Tibial artery (tissue), 4 donors: ENCODE measurements around the gene APIP.
A peak's percentile ranks its signal among the peaks of the same experiment; 100 is the strongest.

Experiments used
- DNase-seq, 2 donors: peaks; one replicate each; pipeline ENCODE4 v3.0.0-alpha.2; 2019
- H3K27ac ChIP-seq, 2 donors: fragments of 200-600 bp; sonication (generic) in 1 of 2; 1 replicate in 1 of 2; 2 replicates in 1 of 2; pipeline ENCODE4 v1.5.1; 2018 to 2019; ENCODE audit warnings: mild to moderate bottlenecking in 1 of 2
- H3K27me3 ChIP-seq, 2 donors: fragments of 200-600 bp; sonication (generic) in 1 of 2; one replicate each; pipeline versions ENCODE4 v1.5.1 to v1.6.0; 2016 to 2019
- H3K36me3 ChIP-seq, 3 donors: fragments of 200-600 bp; sonication (generic) in 2 of 3; one replicate each; pipeline ENCODE4 v1.5.1; 2016 to 2019; ENCODE audit warnings: mild to moderate bottlenecking in 2 of 3
- H3K4me1 ChIP-seq, 4 donors: fragments of 200-600 bp; sonication (generic) in 2 of 4; 1 replicate in 3 of 4; 2 replicates in 1 of 4; pipeline ENCODE4 v1.5.1; 2016 to 2019
- H3K4me3 ChIP-seq, 2 donors: fragments of 200-600 bp; sonication (generic) in 1 of 2; 1 replicate in 1 of 2; 2 replicates in 1 of 2; pipeline ENCODE4 v1.5.1; 2018 to 2019; ENCODE audit warnings: mild to moderate bottlenecking in 2 of 2
- H3K9me3 ChIP-seq, 3 donors: fragments of 200-600 bp; sonication (generic) in 1 of 3; one replicate each; pipeline ENCODE4 v1.5.1; 2016 to 2019
- intact Hi-C: fragments of 100-400 bp; cut with DNase I; formaldehyde crosslinking; loops from one replicate; pipeline ENCODE4 v1.15.0; 2023; ENCODE audit warnings: low total_unique reads
- TF ChIP-seq, protein P1 (sequence below), 2 experiments: fragments of 200-600 bp in 1 of 2; fragments of 450-650 bp in 1 of 2; IDR thresholded peaks; one replicate each; pipeline ENCODE4 v1.5.1; 2017 to 2019; ENCODE audit warnings: antibody characterized with exemption in 2 of 2, mild to moderate bottlenecking in 1 of 2, moderate library complexity in 1 of 2

The APIP gene, protein sequence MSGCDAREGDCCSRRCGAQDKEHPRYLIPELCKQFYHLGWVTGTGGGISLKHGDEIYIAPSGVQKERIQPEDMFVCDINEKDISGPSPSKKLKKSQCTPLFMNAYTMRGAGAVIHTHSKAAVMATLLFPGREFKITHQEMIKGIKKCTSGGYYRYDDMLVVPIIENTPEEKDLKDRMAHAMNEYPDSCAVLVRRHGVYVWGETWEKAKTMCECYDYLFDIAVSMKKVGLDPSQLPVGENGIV

DNA sequence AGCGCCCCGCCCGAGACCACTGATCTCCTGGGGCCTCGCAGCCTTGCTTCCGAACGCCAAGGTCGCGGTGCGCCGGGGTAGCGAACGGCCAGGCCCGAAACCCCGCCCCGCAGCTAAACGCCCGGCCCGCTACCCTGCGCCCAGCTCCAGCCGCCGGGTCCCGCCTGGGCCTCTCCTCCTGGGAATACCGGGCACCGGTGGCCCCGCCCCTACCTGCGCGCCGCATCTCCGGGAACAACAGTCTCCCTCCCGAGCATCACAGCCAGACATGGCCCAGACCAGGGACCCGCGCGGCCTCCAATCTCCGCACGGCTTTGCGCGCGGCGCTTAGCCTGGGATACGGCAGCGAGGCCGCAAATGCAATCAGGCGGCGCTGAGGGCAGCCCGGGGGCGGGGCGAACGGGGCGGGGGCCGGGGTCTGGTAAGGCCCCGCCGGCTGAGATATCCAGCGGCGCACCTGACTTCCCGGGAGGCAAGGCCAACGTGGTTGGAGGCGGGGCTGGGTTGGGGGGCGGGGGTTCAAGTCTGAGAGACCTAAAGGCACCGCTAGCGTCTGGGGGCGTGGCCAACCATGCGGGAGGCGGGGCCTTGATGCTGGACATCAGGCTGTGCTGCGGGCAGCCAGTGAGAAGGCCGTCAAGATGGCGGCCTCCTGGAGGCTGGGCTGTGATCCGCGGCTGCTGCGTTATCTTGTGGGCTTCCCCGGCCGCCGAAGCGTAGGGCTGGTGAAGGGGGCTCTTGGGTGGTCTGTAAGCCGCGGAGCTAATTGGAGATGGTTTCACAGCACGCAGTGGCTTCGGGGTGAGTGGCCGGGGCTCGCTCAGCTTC lies at the start of gene APIP, which contains the start of gene PDHX:
Gene APIP (minus strand): TSS at position 365 of the 828 bp plus-strand sequence. CDS start 95 bp downstream, at position 270.
Gene PDHX (plus strand): TSS at position 604 of the 828 bp plus-strand sequence. CDS start 38 bp downstream, at position 642.
- H3K27me3 ChIP-seq: no peaks in the 10 kb centered on the region
- peak within 1 kb of the TSS; percentile 93 to 97 for H3K27ac ChIP-seq
- intact Hi-C loops: loop anchor here (5.0 to 10.0 kb wide), 2 partner anchors 226 to 1349 kb away; no protein-coding TSS in a partner anchor
- DNase-seq: peak; percentile 96 to 99
- H3K4me1 ChIP-seq: peaks cover 0 to 28% (median 9%) of the 10 kb centered on the region in 4 donors
- no peaks in the 10 kb centered on the region for H3K9me3 ChIP-seq
- TF ChIP-seq, protein P1, sequence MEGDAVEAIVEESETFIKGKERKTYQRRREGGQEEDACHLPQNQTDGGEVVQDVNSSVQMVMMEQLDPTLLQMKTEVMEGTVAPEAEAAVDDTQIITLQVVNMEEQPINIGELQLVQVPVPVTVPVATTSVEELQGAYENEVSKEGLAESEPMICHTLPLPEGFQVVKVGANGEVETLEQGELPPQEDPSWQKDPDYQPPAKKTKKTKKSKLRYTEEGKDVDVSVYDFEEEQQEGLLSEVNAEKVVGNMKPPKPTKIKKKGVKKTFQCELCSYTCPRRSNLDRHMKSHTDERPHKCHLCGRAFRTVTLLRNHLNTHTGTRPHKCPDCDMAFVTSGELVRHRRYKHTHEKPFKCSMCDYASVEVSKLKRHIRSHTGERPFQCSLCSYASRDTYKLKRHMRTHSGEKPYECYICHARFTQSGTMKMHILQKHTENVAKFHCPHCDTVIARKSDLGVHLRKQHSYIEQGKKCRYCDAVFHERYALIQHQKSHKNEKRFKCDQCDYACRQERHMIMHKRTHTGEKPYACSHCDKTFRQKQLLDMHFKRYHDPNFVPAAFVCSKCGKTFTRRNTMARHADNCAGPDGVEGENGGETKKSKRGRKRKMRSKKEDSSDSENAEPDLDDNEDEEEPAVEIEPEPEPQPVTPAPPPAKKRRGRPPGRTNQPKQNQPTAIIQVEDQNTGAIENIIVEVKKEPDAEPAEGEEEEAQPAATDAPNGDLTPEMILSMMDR (IDR thresholded peaks at IDR 0.05): no peak
- H3K4me3 ChIP-seq: peak within 1 kb of the TSS; percentile 76 to 87
- H3K36me3 ChIP-seq: no peaks in the 10 kb centered on the region

DNA sequence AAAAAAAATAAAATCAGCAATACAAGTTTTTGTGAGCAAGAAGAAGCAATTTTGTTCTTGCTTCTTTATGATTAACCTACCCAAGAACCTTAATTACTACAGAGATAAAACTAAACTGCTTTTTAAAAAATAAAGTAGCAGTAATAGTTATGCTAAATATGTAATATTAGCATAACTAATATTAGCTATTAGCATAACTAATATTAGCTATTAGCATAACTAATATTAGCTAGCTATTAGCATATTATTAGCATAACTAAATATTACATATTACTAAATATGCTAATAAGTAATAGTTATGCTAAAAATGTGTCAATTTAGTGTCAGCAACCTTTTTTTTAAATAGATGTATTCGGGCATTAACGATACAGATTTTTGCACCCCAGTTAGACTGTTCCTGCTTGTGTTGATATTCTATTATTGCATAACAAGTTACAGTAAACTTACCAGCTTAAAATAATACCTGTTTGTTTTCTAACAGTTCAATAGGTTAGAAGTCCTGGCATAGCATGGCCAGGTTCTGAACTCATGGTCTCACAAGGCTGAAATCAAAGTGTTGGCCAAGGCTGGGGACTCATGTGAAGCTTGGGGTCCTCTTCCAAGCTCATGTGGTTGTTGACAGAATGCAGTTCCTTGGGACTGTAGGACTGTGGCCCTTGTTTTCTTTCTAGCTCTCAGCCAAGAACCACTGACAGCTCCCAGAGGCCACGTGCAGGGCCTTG lies 48.6 kb upstream of the APIP start:
- no peak overlapping the region for H3K27ac ChIP-seq
- H3K4me3 ChIP-seq: no peak overlapping the region
- peaks cover 0 to 6% (median 3%) of the 10 kb centered on the region in 4 donors for H3K4me1 ChIP-seq
- TF ChIP-seq, protein P1 (IDR thresholded peaks at IDR 0.05): no peak
- no peak for DNase-seq
- intact Hi-C loops: no loop called here
- H3K27me3 ChIP-seq: no peaks in the 10 kb centered on the region
- H3K36me3 ChIP-seq: peaks cover 26 to 33% (median 28%) of the 10 kb centered on the region in 3 donors
- no peaks in the 10 kb centered on the region for H3K9me3 ChIP-seq

DNA sequence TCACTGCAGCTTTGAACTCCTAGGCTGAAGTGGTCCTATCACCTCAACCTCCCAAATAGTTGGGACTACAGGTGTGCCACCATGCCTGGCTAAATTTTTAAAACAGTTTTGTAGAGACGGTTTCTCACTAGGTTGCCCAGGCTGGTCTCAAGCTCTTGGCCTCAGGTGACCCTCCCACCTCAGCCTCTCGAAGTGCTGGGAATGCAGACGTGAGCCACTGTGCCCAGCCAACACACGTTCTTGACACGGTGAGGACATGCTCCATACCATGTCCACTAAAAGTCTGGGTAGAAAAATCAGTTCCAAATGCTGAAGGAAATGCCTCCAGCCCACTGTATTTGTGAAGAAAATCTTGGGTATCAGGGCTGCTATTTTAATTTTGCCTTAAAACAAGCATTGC lies 47.2 kb upstream of the APIP start:
- H3K36me3 ChIP-seq: peaks cover 20 to 21% (median 20%) of the 10 kb centered on the region in 3 donors

DNA sequence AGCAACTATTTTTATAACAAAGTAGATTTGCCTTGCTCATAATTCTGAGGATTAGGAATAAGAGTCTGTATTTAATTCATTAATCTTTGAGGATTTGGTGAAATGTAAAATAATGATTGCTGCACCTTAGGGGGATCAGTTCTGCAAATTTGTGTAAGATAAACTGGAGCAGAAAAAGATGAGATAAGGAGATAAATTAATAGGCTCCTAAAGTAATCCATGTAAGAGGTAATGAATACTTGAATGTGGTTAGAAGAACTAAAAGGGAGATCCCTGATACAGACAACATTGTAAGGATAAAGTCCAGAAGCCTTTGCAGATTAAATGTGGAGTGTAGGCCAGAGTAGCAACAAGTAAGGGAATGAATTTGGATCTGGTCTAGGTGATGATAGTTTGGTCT lies 45.9 kb upstream of the APIP start:
- no peak for DNase-seq
- H3K9me3 ChIP-seq: no peaks in the 10 kb centered on the region
- intact Hi-C loops: no loop called here
- TF ChIP-seq, protein P1 (IDR thresholded peaks at IDR 0.05): no peak
- peaks cover 0 to 6% (median 4%) of the 10 kb centered on the region in 4 donors for H3K4me1 ChIP-seq
- H3K4me3 ChIP-seq: no peak overlapping the region
- H3K27ac ChIP-seq: no peak overlapping the region
- no peaks in the 10 kb centered on the region for H3K27me3 ChIP-seq
- H3K36me3 ChIP-seq: peaks cover 12 to 14% (median 13%) of the 10 kb centered on the region in 3 donors

More for the DNA sequence above, 47.2 kb upstream of the APIP start:
- no peak for DNase-seq
- no peak overlapping the region for H3K4me3 ChIP-seq
- intact Hi-C loops: no loop called here
- no peaks in the 10 kb centered on the region for H3K9me3 ChIP-seq
- H3K27ac ChIP-seq: no peak overlapping the region
- H3K27me3 ChIP-seq: no peaks in the 10 kb centered on the region
- H3K4me1 ChIP-seq: peaks cover 0 to 6% (median 4%) of the 10 kb centered on the region in 4 donors
- TF ChIP-seq, protein P1 (IDR thresholded peaks at IDR 0.05): no peak

DNA sequence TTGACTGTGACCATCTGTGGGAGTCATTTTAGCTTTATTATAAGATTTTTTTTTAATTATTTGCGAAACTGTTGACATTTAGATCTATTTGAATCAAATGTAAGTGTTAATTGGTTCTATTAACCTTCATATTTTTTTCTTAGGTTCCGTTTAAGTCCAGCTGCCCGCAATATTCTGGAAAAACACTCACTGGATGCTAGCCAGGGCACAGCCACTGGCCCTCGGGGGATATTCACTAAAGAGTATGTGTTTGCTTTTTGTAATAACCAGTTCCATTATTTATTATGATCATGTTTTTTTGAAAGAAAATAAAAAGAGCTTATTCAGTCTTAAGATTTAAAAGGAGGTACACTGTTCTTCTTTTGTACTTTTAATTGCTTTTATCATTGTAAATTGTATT lies 44.1 kb upstream of the APIP start:
- Histone ChIP-seq H3K27me3 (no peaks in the 10 kb centered on the region), H3K9me3 (no peaks in the 10 kb centered on the region), H3K27ac (no peak overlapping the region), H3K4me1 (peaks cover 0 to 6% (median 4%) of the 10 kb centered on the region in 4 donors), H3K36me3 (peaks cover 4 to 7% (median 7%) of the 10 kb centered on the region in 3 donors), H3K4me3 (no peak overlapping the region)
- TF ChIP-seq, protein P1 (IDR thresholded peaks at IDR 0.05): no peak
- DNase-seq: peak in 1 of 2 donors; percentile 21
- intact Hi-C loops: no loop called here
